Natural killer cell (primary cell): ENCODE measurements around the gene DGCR2. TPM values are rescaled to one million over a fixed set of nuclear protein-coding genes. Genes with fewer than 3 reads are reported as not detected.

Source experiments
- ATAC-seq, 3 donors: fragments of 150-1000 bp in 2 of 3; fragments of 200-7000 bp in 1 of 3; cut with Tn5 transposase; 1 replicate in 1 of 3; 2 replicates in 2 of 3; pipeline ENCODE4 v1.10.0; 2021; ENCODE audit warnings: mild to moderate bottlenecking in 2 of 3, moderate library complexity in 2 of 3
- DNase-seq, 2 donors: peaks; one replicate each; pipeline versions ENCODE4 v3.0.0 to v3.0.0-alpha.2; 2013 to 2021; ENCODE audit warnings: mixed read lengths in 1 of 2
- H3K27ac ChIP-seq: one replicate; pipeline ENCODE4 v1.5.1; 2013; ENCODE audit warnings: mild to moderate bottlenecking, low read length
- H3K27me3 ChIP-seq: one replicate; pipeline ENCODE4 v1.6.1; 2013; ENCODE audit warnings: low read length; ENCODE audit not compliant: control insufficient read depth, insufficient read depth
- H3K36me3 ChIP-seq: one replicate; pipeline ENCODE4 v1.6.1; 2013; ENCODE audit warnings: low read length; ENCODE audit not compliant: control insufficient read depth, insufficient read depth
- H3K4me1 ChIP-seq: one replicate; pipeline ENCODE4 v1.6.1; 2013; ENCODE audit warnings: low read length; ENCODE audit not compliant: control insufficient read depth, insufficient read depth
- H3K4me3 ChIP-seq: one replicate; pipeline ENCODE4 v1.5.1; 2013; ENCODE audit warnings: low read length
- H3K9me3 ChIP-seq: one replicate; pipeline ENCODE4 v1.6.1; 2013; ENCODE audit warnings: low read length; ENCODE audit not compliant: control insufficient read depth, insufficient read depth
- H3K27ac Mint-ChIP-seq, 2 donors: one replicate each; pipeline ENCODE4 v1.8.0; 2022; ENCODE audit warnings: mild to moderate bottlenecking in 2 of 2, mixed read lengths in 2 of 2, moderate library complexity in 1 of 2
- H3K27me3 Mint-ChIP-seq, 2 donors: one replicate each; pipeline ENCODE4 v1.8.0; 2022; ENCODE audit warnings: low read depth in 2 of 2, mixed read lengths in 2 of 2
- H3K36me3 Mint-ChIP-seq: one replicate; pipeline ENCODE4 v1.8.0; 2022; ENCODE audit warnings: mixed read lengths
- H3K4me1 Mint-ChIP-seq, 2 donors: one replicate each; pipeline ENCODE4 v1.8.0; 2022; ENCODE audit warnings: mixed read lengths in 2 of 2
- H3K4me3 Mint-ChIP-seq: one replicate; pipeline ENCODE4 v1.8.0; 2022; ENCODE audit warnings: mild to moderate bottlenecking, moderate library complexity, mixed read lengths
- H3K9me3 Mint-ChIP-seq, 2 donors: one replicate each; pipeline ENCODE4 v1.8.0; 2022; ENCODE audit warnings: mixed read lengths in 2 of 2
- WGBS: methylation state at CpG from one replicate; pipeline ENCODE4 v1.1.7; 2013; ENCODE audit warnings: missing lambda C conversion rate; ENCODE audit not compliant: insufficient coverage; 5-methylcytosine and 5-hydroxymethylcytosine counted together
- intact Hi-C: fragments of 100-400 bp; cut with micrococcal nuclease; formaldehyde crosslinking; loops from one replicate; pipeline ENCODE4 v1.14.2; 2022
- total RNA-seq, 4 donors: library from RNA; stranded (reverse); fragments of 120-200 nt in 1 of 4; gene quantifications; one replicate each; pipeline versions ENCODE4 v1.2.3 to v1.2.4, GENCODE V29; 2013 to 2022
- TF ChIP-seq, protein P1 (sequence below): fragments of 200-600 bp; IDR thresholded peaks from one replicate; pipeline ENCODE4 v1.8.0; 2022; ENCODE audit warnings: antibody characterized with exemption

The DGCR2 gene
- total RNA-seq, 3 donors from 2014 or later (not counting 1 experiment from before 2014, with no cell fraction given), result 27.5 to 44.1 (median 41.3) TPM

DNA sequence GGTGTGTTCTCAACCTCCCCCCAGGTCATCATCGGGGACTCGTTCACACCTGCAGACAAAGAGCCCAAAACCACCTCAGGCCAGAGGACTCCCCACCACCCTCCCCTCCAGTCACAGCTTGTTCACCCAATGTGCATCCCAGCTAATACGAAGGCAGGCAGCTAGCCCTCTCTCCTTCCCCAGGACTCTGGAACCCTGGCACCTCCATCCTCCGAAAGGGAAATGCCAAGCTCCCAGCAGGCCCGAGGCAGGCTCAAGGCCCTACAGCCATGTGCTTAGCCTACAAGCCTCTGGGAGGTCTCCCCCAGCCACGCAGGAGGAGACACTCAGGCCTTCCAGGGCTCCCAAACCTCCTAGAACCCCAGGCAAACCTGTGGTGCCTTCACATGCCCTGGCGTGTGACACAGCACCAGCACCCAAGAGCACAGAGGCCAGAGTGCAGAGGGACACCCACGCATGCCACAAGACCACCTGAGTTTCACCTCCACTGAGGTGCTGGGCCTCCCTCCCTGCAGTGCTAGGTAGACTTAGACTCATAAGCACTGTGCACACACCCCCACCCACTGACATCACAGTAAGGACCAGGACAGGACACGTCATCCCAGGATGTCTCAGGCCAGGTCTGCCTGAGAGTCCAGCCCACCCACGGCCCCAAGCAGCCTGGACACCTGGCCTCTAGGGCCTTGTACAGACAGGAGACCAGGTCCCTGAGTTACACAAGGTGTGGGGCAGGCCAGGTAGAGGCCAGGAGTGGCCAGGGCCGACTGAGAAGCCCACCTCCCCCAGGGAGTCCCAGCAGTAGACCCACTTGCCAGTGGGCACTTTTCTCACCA, 15.4 kb upstream of the DGCR2 start:
- Mint-ChIP-seq H3K4me1 (peaks cover 0 to 17% of the 10 kb centered on the region in 2 donors), H3K4me3 (no peak overlapping the region), H3K27me3 (no peaks in the 10 kb centered on the region), H3K27ac (no peak overlapping the region), H3K36me3 (no peaks in the 10 kb centered on the region), H3K9me3 (no peaks in the 10 kb centered on the region)
- H3K27me3 ChIP-seq, result no peaks in the 10 kb centered on the region
- 97% methylated on average over 11 of the region's 11 CpGs for WGBS
- H3K36me3 ChIP-seq, result peaks cover 81% of the 10 kb centered on the region
- H3K27ac ChIP-seq, result no peak overlapping the region
- ATAC-seq, result no peak
- no peaks in the 10 kb centered on the region for H3K4me1 ChIP-seq
- H3K4me3 ChIP-seq, result no peak overlapping the region
- no peaks in the 10 kb centered on the region for H3K9me3 ChIP-seq
- DNase-seq, result no peak
- TF ChIP-seq, protein P1, sequence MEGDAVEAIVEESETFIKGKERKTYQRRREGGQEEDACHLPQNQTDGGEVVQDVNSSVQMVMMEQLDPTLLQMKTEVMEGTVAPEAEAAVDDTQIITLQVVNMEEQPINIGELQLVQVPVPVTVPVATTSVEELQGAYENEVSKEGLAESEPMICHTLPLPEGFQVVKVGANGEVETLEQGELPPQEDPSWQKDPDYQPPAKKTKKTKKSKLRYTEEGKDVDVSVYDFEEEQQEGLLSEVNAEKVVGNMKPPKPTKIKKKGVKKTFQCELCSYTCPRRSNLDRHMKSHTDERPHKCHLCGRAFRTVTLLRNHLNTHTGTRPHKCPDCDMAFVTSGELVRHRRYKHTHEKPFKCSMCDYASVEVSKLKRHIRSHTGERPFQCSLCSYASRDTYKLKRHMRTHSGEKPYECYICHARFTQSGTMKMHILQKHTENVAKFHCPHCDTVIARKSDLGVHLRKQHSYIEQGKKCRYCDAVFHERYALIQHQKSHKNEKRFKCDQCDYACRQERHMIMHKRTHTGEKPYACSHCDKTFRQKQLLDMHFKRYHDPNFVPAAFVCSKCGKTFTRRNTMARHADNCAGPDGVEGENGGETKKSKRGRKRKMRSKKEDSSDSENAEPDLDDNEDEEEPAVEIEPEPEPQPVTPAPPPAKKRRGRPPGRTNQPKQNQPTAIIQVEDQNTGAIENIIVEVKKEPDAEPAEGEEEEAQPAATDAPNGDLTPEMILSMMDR, result no peak
- intact Hi-C loops, result no loop called here

GRCh38 chr22:19136915-19137314, 14.7 kb upstream of the DGCR2 start:
- Histone ChIP-seq H3K36me3 (peaks cover 76% of the 10 kb centered on the region), H3K27me3 (no peaks in the 10 kb centered on the region), H3K27ac (no peak overlapping the region), H3K4me3 (no peak overlapping the region), H3K9me3 (no peaks in the 10 kb centered on the region), H3K4me1 (no peaks in the 10 kb centered on the region)
- Mint-ChIP-seq H3K4me1 (peaks cover 0 to 17% of the 10 kb centered on the region in 2 donors), H3K27ac (no peak overlapping the region), H3K27me3 (no peaks in the 10 kb centered on the region), H3K9me3 (no peaks in the 10 kb centered on the region), H3K4me3 (no peak overlapping the region), H3K36me3 (no peaks in the 10 kb centered on the region)
- intact Hi-C loops, result no loop called here
- WGBS, result 98% methylated on average over 10 of the region's 10 CpGs
- ATAC-seq (no peak), DNase-seq (no peak)
- TF ChIP-seq, protein P1, result no peak

DNA sequence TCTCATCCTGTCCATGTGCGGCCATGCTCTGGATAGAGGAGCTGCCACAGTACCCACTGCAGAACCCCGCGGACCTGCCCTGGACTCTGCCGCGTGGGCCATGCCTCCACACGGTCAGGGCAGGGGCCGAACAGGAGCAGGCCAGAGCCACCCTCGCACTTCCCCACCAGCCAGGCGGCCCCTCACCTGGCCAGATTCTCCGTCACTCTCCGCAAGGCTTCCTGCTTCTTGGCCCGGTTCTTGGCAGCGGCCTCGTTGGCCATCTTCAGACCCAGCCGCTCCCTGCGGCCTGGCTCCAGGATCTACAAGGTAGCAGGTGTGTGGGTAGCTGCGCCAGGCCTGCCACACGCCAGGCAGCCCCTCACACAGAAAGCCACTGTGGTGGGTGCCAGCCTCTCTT, 12.7 kb upstream of the DGCR2 start:
- Histone ChIP-seq H3K4me1 (no peaks in the 10 kb centered on the region), H3K9me3 (no peaks in the 10 kb centered on the region), H3K27ac (no peak overlapping the region), H3K4me3 (no peak overlapping the region), H3K27me3 (no peaks in the 10 kb centered on the region), H3K36me3 (peaks cover 57% of the 10 kb centered on the region)
- DNase-seq (no peak), ATAC-seq (no peak)
- intact Hi-C loops, result no loop called here
- peak overlapping the region in 1 of 2 donors; percentile 53 for H3K27ac Mint-ChIP-seq
- H3K36me3 Mint-ChIP-seq, result no peaks in the 10 kb centered on the region
- H3K9me3 Mint-ChIP-seq, result no peaks in the 10 kb centered on the region
- TF ChIP-seq, protein P1, result no peak
- H3K4me3 Mint-ChIP-seq, result no peak overlapping the region
- peaks cover 0 to 17% of the 10 kb centered on the region in 2 donors for H3K4me1 Mint-ChIP-seq
- 96% methylated on average over 18 of the region's 18 CpGs for WGBS
- no peaks in the 10 kb centered on the region for H3K27me3 Mint-ChIP-seq
